PFSK-1 (cell line): Measurements from ENCODE around the gene ATG7.

Experiments
- POLR2AphosphoS5 ChIP-seq: IDR thresholded peaks from 2 replicates; pipeline ENCODE4 v1.6.1; 2012; ENCODE audit warnings: low read depth, mild to moderate bottlenecking, control low read depth, low read length, moderate library complexity
- REST ChIP-seq, 2 experiments: IDR thresholded peaks; 2 replicates each; pipeline versions ENCODE4 v1.6.1 to v1.8.0; 2011 to 2012; ENCODE audit warnings: low read depth in 2 of 2, low read length in 2 of 2, control low read depth in 1 of 2, inconsistent platforms in 1 of 2, mild to moderate bottlenecking in 1 of 2, moderate library complexity in 1 of 2; ENCODE audit not compliant: insufficient read depth in 1 of 2
- SIN3A ChIP-seq: IDR thresholded peaks from 2 replicates; pipeline ENCODE4 v1.6.1; 2012; ENCODE audit warnings: mild to moderate bottlenecking, low read length, moderate library complexity, borderline replicate concordance; ENCODE audit not compliant: insufficient read depth
- TAF1 ChIP-seq: IDR thresholded peaks from 2 replicates; pipeline ENCODE4 v1.6.1; 2012; ENCODE audit warnings: low read length, control low read depth, borderline replicate concordance; ENCODE audit not compliant: insufficient read depth

- TF ChIP-seq POLR2AphosphoS5 (no peak), REST (IDR thresholded peaks at IDR 0.05; ENCODE audit: insufficient read depth in 1 of 2, low read depth in 2 of 2, low read length in 2 of 2) (no peak), TAF1 (no peak), SIN3A (no peak)
These were observed 263.2 kb downstream of the ATG7 start for GRCh38 chr3:11535243-11535960.
